HCT116 (cell line): ENCODE data around the gene PKD2.

ENCODE experiments used
- CBX3 ChIP-seq: IDR thresholded peaks from 2 replicates; pipeline ENCODE4 v1.6.1; 2012; ENCODE audit warnings: low read depth
- CEBPB ChIP-seq: IDR thresholded peaks from 2 replicates; pipeline ENCODE4 v1.6.1; 2012; ENCODE audit warnings: low read depth
- CTCF ChIP-seq, 3 experiments: fragments of 200-600 bp in 1 of 3; sonication (generic) in 1 of 3; IDR thresholded peaks in 2 of 3; conservative IDR thresholded peaks in 1 of 3; 2 replicates each; pipeline ENCODE4 v1.5.1; 2012 to 2017; ENCODE audit warnings: low read depth in 2 of 3, low read length in 2 of 3, antibody characterized with exemption in 1 of 3, borderline replicate concordance in 1 of 3, control low read depth in 1 of 3, mild to moderate bottlenecking in 1 of 3, mixed read lengths in 1 of 3, mixed run types in 1 of 3, moderate library complexity in 1 of 3; ENCODE audit not compliant: insufficient read depth in 1 of 3
- EZH2 ChIP-seq: fragments of 200-600 bp; sonication (generic); IDR thresholded peaks from 2 replicates; pipeline ENCODE4 v1.6.1; 2017; ENCODE audit warnings: antibody characterized with exemption, mixed run types
- POLR2A ChIP-seq: IDR thresholded peaks from 2 replicates; pipeline ENCODE4 v1.7.0; 2011; ENCODE audit warnings: borderline replicate concordance; ENCODE audit not compliant: insufficient read depth, insufficient read length; ENCODE audit errors: extremely low read depth
- POLR2AphosphoS5 ChIP-seq: IDR thresholded peaks from 2 replicates; pipeline ENCODE4 v1.6.1; 2011; ENCODE audit warnings: mild to moderate bottlenecking, low read depth, low read length, moderate library complexity
- RAD21 ChIP-seq: IDR thresholded peaks from 2 replicates; pipeline ENCODE4 v1.6.1; 2012; ENCODE audit warnings: low read depth, mild to moderate bottlenecking
- REST ChIP-seq: IDR thresholded peaks from 2 replicates; pipeline ENCODE4 v1.6.1; 2012; ENCODE audit warnings: low read depth
- SIN3A ChIP-seq: IDR thresholded peaks from 2 replicates; pipeline ENCODE4 v1.6.1; 2012; ENCODE audit warnings: low read depth
- SP1 ChIP-seq: IDR thresholded peaks from 2 replicates; pipeline ENCODE4 v1.6.1; 2012; ENCODE audit warnings: low read depth
- TCF7L2 ChIP-seq: IDR thresholded peaks from 2 replicates; pipeline ENCODE4 v1.7.0; 2011; ENCODE audit warnings: borderline replicate concordance, inconsistent platforms; ENCODE audit not compliant: insufficient read depth, insufficient read length; ENCODE audit errors: extremely low read depth
- ZFX ChIP-seq: fragments of 450-650 bp; IDR thresholded peaks from 2 replicates; pipeline ENCODE4 v1.6.1; 2017
- ZNF274 ChIP-seq: fragments of 200-500 bp; sonication (Bioruptor generic); IDR thresholded peaks from 2 replicates; pipeline ENCODE4 v1.6.1; 2014; ENCODE audit warnings: mild to moderate bottlenecking, low read depth, low read length, inconsistent platforms
- TF ChIP-seq, protein P1 (sequence below): IDR thresholded peaks from 2 replicates; pipeline ENCODE4 v1.6.1; 2012

GRCh38 chr4:88101165-88101564 is 93.7 kb downstream of the PKD2 start:
- no peak for TF ChIP-seq CTCF (IDR thresholded peaks at IDR 0.05 in 2 of 3, conservative IDR thresholded peaks at IDR 0.05 in 1 of 3; ENCODE audit: borderline replicate concordance in 1 of 3, insufficient read depth in 1 of 3, low read depth in 2 of 3, low read length in 2 of 3)
- no peak for TF ChIP-seq POLR2A
- no peak for TF ChIP-seq CEBPB
- TF ChIP-seq, protein P1, sequence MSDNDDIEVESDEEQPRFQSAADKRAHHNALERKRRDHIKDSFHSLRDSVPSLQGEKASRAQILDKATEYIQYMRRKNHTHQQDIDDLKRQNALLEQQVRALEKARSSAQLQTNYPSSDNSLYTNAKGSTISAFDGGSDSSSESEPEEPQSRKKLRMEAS: no peak
- TF ChIP-seq ZNF274: no peak
- no peak for TF ChIP-seq TCF7L2
- TF ChIP-seq POLR2AphosphoS5: no peak
- TF ChIP-seq ZFX: no peak
- TF ChIP-seq SIN3A: no peak
- TF ChIP-seq REST: no peak
- TF ChIP-seq RAD21: no peak
- no peak for TF ChIP-seq SP1
- no peak for TF ChIP-seq EZH2
- no peak for TF ChIP-seq CBX3
